ENCODE data around the gene CRADD.

DNA sequence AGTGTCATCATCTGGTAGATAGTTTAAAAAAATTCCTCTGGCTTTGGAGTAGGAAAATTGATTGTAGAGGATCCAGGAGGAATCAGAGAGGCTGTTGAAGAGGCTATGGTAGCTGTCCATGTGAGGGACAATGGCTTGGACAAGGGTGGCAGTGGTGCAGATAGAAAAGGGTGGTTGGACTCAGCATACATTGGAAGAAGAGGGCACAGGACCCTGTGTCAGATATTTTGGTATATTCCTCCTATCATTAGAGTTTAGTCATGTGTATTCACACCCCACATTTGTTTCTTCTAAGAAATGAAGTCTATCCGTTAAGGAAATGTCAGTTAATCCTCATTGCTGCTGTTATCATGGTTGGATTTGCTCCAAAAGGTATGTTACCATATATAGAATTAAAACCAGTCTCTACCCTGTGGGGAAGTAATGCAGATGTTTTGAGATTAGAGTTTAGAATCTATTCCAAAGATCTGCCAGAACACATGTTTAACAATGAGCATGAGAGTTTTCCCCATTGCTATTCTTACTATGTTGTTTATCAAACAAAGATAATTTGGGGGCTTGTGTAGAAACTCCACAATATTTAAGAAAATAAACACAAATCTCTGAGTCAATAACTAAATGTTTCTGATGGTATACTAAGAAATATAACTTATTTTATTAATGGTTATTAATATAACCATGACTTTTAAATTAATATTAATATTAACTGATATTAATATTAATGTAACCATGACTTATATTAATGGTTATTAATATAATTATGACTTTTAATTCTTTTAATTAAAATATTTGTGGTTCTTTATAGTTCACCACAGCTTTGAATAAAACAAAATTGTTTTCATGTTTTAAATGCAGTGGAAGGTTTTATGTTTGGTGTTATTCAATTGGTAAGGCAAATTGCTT, 80.9 kb downstream of the CRADD start:
- TF ChIP-seq EZH2 (IDR thresholded peaks at IDR 0.05; ENCODE audit: insufficient read depth, poor library complexity, severe bottlenecking) (no peak), EZH2phosphoT487 (IDR thresholded peaks at IDR 0.05; ENCODE audit: insufficient read depth, low read depth) (no peak)

Data from GM23248 (cell line).